Measurements from ENCODE around the gene CHRND. TPM values are rescaled to one million over a fixed set of nuclear protein-coding genes. Genes with fewer than 3 reads are reported as not detected.

CHRND gene
- total RNA-seq, 1 experiment from 2014 or later = not detected

GRCh38 chr2:232489516-232490220 is 36.3 kb upstream of the CHRND start:
- DNase-seq = no peak

DNA sequence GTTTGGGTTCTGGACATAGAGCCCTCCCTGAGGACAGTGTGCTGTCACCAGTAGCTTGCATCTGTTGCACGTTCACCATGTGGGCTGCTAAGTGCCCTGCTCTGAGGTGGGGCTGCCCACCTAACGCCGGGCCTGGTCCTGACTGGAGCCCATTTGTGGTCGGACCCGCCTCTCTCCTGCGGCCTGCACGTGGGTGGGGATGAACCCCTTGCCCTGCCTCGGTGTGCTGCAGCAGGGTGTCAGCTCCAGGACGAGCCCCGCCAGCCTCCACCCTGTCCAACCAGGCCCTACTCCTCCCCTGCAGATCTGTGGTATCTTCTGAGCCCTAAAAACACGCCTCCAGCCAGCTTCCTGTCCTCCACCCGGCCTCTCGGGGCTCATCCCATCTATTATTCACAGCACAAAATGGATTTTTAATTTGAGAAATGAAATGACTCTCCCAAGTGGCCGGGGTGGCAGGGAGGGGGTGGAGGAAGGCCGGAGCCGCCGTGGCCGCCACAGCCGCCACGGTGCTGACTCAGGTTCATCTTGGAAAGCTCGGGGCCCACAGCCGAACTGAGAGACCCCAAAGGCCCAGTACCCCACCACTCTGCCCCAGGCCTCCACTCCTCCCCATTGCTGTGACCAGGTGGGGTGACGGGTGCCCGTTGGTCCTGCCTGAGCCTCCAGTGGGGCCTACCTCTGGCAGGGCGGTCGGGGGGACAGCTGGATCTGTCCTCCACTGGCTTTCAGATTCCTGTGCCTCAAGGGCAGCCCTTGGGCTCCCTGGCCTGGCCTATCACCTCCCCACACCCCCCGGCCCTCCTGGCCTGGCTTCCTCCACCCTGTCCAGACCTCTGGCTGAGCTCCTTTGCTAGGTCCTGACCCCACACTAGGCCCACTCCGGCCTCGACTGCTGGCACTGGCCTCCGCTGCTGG is 35.5 kb upstream of the CHRND start:
- no peak overlapping the region for H3K27ac Mint-ChIP-seq (ENCODE audit: unreplicated experiment)
- no peaks in the 10 kb centered on the region for H3K36me3 Mint-ChIP-seq (ENCODE audit: insufficient read depth, unreplicated experiment)
- no peaks in the 10 kb centered on the region for H3K4me1 ChIP-seq
- POLR2A ChIA-PET = interaction anchor here (0.7 kb wide), 1 partner anchor 704 kb away, joined by 3 read pairs; no protein-coding TSS in a partner anchor
- no peaks in the 10 kb centered on the region for H3K27me3 Mint-ChIP-seq (ENCODE audit: insufficient read depth, unreplicated experiment)
- CTCF ChIA-PET = no interaction called here
- no peaks in the 10 kb centered on the region for H3K4me1 Mint-ChIP-seq (ENCODE audit: low read depth, unreplicated experiment)
- intact Hi-C loops (cut with micrococcal nuclease; ENCODE audit: unreplicated experiment) = no loop called here
- BruUV-seq (replicated peaks) = no TSS peak
- H3K9me3 Mint-ChIP-seq (ENCODE audit: unreplicated experiment) = no peaks in the 10 kb centered on the region
- no peaks in the 10 kb centered on the region for H3K9me3 ChIP-seq
- no peak overlapping the region for H3K4me3 ChIP-seq (ENCODE audit: low read depth, low read length)
- TF ChIP-seq, protein P1, sequence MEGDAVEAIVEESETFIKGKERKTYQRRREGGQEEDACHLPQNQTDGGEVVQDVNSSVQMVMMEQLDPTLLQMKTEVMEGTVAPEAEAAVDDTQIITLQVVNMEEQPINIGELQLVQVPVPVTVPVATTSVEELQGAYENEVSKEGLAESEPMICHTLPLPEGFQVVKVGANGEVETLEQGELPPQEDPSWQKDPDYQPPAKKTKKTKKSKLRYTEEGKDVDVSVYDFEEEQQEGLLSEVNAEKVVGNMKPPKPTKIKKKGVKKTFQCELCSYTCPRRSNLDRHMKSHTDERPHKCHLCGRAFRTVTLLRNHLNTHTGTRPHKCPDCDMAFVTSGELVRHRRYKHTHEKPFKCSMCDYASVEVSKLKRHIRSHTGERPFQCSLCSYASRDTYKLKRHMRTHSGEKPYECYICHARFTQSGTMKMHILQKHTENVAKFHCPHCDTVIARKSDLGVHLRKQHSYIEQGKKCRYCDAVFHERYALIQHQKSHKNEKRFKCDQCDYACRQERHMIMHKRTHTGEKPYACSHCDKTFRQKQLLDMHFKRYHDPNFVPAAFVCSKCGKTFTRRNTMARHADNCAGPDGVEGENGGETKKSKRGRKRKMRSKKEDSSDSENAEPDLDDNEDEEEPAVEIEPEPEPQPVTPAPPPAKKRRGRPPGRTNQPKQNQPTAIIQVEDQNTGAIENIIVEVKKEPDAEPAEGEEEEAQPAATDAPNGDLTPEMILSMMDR (IDR thresholded peaks at IDR 0.05; ENCODE audit: insufficient read depth in 1 of 2, low read depth in 1 of 2, low read length in 1 of 2, severe bottlenecking in 1 of 2, unreplicated experiment in 1 of 2) = no peak
- no peaks in the 10 kb centered on the region for H3K27me3 ChIP-seq (replicated peaks; ENCODE audit: control insufficient read depth, insufficient read depth, low read length)
- no peaks in the 10 kb centered on the region for H3K36me3 ChIP-seq (ENCODE audit: control insufficient read depth, insufficient read depth, low read length)
- DNase-seq = no peak
- H3K4me3 Mint-ChIP-seq (ENCODE audit: unreplicated experiment) = no peak overlapping the region

More at GRCh38 chr2:232489516-232490220, 36.3 kb upstream of the CHRND start:
- Histone ChIP-seq H3K27me3 (replicated peaks; ENCODE audit: control insufficient read depth, insufficient read depth, low read length) (no peaks in the 10 kb centered on the region), H3K4me3 (ENCODE audit: low read depth, low read length) (no peak overlapping the region), H3K4me1 (no peaks in the 10 kb centered on the region), H3K36me3 (ENCODE audit: control insufficient read depth, insufficient read depth, low read length) (no peaks in the 10 kb centered on the region), H3K9me3 (no peaks in the 10 kb centered on the region)
- H3K9me3 Mint-ChIP-seq (ENCODE audit: unreplicated experiment) = no peaks in the 10 kb centered on the region
- ChIA-PET CTCF (no interaction called here), POLR2A (no interaction called here)
- no peaks in the 10 kb centered on the region for H3K36me3 Mint-ChIP-seq (ENCODE audit: insufficient read depth, unreplicated experiment)
- no peaks in the 10 kb centered on the region for H3K27me3 Mint-ChIP-seq (ENCODE audit: insufficient read depth, unreplicated experiment)
- no TSS peak for BruUV-seq (replicated peaks)
- no peak overlapping the region for H3K27ac Mint-ChIP-seq (ENCODE audit: unreplicated experiment)
- intact Hi-C loops (cut with micrococcal nuclease; ENCODE audit: unreplicated experiment) = no loop called here
- no peak overlapping the region for H3K4me3 Mint-ChIP-seq (ENCODE audit: unreplicated experiment)
- no peaks in the 10 kb centered on the region for H3K4me1 Mint-ChIP-seq (ENCODE audit: low read depth, unreplicated experiment)
- TF ChIP-seq, protein P1 (IDR thresholded peaks at IDR 0.05; ENCODE audit: insufficient read depth in 1 of 2, low read depth in 1 of 2, low read length in 1 of 2, severe bottlenecking in 1 of 2, unreplicated experiment in 1 of 2) = no peak

DNA sequence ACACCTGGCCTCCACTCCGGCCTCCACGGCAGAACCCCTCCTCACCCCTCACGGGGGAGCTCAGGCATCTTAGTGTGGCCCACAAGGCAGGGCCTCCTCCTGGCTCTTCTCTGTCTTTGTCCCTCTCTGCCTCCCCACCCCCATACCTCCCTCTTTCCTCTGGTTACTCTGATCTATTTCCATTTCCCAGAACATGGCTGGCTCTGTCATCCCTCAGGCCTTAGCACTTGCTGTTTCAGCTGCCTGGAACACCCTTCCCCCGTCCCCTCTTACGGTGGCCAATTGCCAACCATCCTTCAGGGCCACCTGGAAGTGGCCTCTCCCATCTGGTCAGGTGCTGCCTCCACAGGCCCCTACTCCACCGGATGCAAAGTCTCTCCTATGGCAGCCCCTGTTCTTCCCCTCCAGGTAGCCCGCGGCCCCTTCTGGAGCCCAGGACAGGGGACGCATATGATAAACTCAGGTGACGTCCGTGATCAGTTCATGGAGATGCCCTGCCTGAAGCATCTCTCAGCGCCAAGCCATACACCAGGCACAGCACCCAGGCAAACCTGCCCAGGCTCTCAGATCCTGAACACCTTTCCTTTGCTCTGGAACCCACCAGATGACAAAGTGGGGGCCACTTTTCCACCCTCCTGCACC is 34.7 kb upstream of the CHRND start:
- POLR2A ChIA-PET = interaction anchor here (0.7 kb wide), 1 partner anchor 705 kb away, joined by 3 read pairs; no protein-coding TSS in a partner anchor
- BruUV-seq (replicated peaks) = no TSS peak
- TF ChIP-seq, protein P1 (IDR thresholded peaks at IDR 0.05; ENCODE audit: insufficient read depth in 1 of 2, low read depth in 1 of 2, low read length in 1 of 2, severe bottlenecking in 1 of 2, unreplicated experiment in 1 of 2) = no peak
- Histone ChIP-seq H3K4me3 (ENCODE audit: low read depth, low read length) (no peak overlapping the region), H3K36me3 (ENCODE audit: control insufficient read depth, insufficient read depth, low read length) (no peaks in the 10 kb centered on the region), H3K4me1 (no peaks in the 10 kb centered on the region), H3K27me3 (replicated peaks; ENCODE audit: control insufficient read depth, insufficient read depth, low read length) (no peaks in the 10 kb centered on the region), H3K9me3 (no peaks in the 10 kb centered on the region)
- CTCF ChIA-PET = no interaction called here
- Mint-ChIP-seq H3K36me3 (ENCODE audit: insufficient read depth, unreplicated experiment) (no peaks in the 10 kb centered on the region), H3K27me3 (ENCODE audit: insufficient read depth, unreplicated experiment) (no peaks in the 10 kb centered on the region), H3K4me3 (ENCODE audit: unreplicated experiment) (no peak overlapping the region), H3K27ac (ENCODE audit: unreplicated experiment) (no peak overlapping the region), H3K9me3 (ENCODE audit: unreplicated experiment) (no peaks in the 10 kb centered on the region), H3K4me1 (ENCODE audit: low read depth, unreplicated experiment) (no peaks in the 10 kb centered on the region)
- intact Hi-C loops (cut with micrococcal nuclease; ENCODE audit: unreplicated experiment) = no loop called here
- no peak for DNase-seq
